ENCODE results near the gene CSNK1G1.

Gene CSNK1G1

DNA sequence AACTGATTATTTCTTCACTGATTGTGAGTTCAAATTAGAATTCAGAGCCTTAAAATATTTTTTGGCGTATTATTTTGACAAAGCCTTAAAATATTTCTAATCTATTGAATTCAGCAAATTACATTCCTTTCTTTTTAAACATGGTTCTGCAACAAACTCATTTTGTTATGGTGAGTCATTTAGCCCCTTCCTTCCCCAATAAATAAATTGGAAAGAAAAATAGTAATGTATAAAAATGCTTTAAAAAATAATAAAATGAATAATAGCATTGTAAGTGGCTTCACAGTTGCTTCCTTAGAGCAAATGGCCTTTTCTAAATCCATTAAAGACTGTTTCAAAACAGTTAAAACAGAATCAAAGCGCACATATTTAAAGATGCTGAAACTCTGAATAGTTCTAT is 12.1 kb downstream of the CSNK1G1 start:
- no peak overlapping the region for H3K4me3 ChIP-seq (ENCODE audit: low read depth, low read length)
- peaks cover 7% of the 10 kb centered on the region for H3K36me3 ChIP-seq
- no peaks in the 10 kb centered on the region for H3K9me3 ChIP-seq
- TF ChIP-seq, protein P1, sequence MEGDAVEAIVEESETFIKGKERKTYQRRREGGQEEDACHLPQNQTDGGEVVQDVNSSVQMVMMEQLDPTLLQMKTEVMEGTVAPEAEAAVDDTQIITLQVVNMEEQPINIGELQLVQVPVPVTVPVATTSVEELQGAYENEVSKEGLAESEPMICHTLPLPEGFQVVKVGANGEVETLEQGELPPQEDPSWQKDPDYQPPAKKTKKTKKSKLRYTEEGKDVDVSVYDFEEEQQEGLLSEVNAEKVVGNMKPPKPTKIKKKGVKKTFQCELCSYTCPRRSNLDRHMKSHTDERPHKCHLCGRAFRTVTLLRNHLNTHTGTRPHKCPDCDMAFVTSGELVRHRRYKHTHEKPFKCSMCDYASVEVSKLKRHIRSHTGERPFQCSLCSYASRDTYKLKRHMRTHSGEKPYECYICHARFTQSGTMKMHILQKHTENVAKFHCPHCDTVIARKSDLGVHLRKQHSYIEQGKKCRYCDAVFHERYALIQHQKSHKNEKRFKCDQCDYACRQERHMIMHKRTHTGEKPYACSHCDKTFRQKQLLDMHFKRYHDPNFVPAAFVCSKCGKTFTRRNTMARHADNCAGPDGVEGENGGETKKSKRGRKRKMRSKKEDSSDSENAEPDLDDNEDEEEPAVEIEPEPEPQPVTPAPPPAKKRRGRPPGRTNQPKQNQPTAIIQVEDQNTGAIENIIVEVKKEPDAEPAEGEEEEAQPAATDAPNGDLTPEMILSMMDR (IDR thresholded peaks at IDR 0.05; ENCODE audit: low read depth, low read length), result no peak
- peaks cover 10% of the 10 kb centered on the region for H3K4me1 ChIP-seq
- H3K27me3 ChIP-seq, result no peaks in the 10 kb centered on the region
- no peak for DNase-seq

DNA sequence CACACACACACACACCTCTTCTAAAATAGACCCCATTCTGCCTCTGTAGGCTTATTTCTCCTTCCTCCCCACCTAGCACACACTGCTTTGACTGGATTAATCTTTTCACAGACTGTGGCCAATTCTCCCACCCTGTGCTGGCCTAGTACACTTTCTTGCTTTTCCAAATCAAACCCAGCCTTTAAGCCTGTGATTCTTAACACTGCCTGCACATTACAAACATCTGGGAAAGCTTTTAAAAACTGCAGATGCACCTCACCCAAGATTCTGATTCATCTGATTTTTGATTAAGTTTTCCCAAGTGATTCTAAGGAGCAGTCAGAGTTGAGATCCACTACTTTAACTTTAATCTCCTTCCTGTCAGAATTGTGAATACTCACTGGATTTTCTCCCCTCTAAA is 12.8 kb downstream of the CSNK1G1 start:
- Histone ChIP-seq H3K4me3 (ENCODE audit: low read depth, low read length) (no peak overlapping the region), H3K4me1 (peaks cover 10% of the 10 kb centered on the region), H3K27me3 (no peaks in the 10 kb centered on the region), H3K36me3 (peaks cover 7% of the 10 kb centered on the region), H3K9me3 (no peaks in the 10 kb centered on the region)
- no peak for DNase-seq
- TF ChIP-seq, protein P1 (IDR thresholded peaks at IDR 0.05; ENCODE audit: low read depth, low read length), result no peak

DNA sequence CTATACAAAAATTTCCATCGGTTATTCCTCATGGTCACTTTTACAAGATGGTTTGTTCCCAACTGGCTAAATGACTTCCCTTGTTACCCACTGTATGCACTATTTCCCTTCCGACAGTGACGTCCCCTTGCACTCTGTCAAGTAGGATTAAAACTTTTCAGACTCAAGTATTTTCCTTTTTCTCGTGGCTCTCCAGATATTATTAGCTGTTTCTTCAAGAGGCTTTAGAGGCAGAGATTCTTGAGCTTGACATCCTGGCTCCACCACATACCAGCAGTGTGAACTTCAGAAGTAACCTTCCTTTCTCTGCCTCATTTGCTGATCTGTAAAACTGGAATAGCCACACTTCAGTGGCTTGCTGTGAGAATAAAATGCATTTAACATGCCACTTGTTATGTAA is 14.0 kb downstream of the CSNK1G1 start:
- peaks cover 10% of the 10 kb centered on the region for H3K4me1 ChIP-seq
- H3K9me3 ChIP-seq, result no peaks in the 10 kb centered on the region
- H3K4me3 ChIP-seq (ENCODE audit: low read depth, low read length), result no peak overlapping the region
- H3K27me3 ChIP-seq, result no peaks in the 10 kb centered on the region
- TF ChIP-seq, protein P1 (IDR thresholded peaks at IDR 0.05; ENCODE audit: low read depth, low read length), result no peak
- H3K36me3 ChIP-seq, result peaks cover 7% of the 10 kb centered on the region
- DNase-seq, result no peak

DNA sequence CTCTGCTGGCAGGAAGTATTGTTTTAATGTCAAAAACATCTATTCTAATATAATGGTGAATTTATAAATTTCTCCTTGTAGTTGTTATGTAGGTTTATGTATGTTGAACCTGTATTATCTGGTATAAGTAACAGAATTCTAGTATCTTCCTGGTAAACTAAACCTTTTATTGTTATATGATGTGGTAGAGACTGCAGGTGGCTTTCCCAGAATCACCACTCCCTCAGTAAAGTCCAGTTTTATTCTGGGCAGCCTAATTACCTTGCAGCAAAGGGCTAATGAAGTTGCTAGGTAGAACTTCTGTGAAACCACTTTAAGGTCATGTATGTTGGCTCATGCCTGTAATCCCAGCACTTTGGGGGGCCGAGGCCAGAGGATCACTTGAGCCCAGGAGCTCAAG is 15.6 kb downstream of the CSNK1G1 start:
- Histone ChIP-seq H3K27me3 (no peaks in the 10 kb centered on the region), H3K9me3 (no peaks in the 10 kb centered on the region), H3K4me1 (peaks cover 10% of the 10 kb centered on the region), H3K36me3 (peaks cover 7% of the 10 kb centered on the region), H3K4me3 (ENCODE audit: low read depth, low read length) (no peak overlapping the region)
- no peak for DNase-seq
- TF ChIP-seq, protein P1 (IDR thresholded peaks at IDR 0.05; ENCODE audit: low read depth, low read length), result no peak

DNA sequence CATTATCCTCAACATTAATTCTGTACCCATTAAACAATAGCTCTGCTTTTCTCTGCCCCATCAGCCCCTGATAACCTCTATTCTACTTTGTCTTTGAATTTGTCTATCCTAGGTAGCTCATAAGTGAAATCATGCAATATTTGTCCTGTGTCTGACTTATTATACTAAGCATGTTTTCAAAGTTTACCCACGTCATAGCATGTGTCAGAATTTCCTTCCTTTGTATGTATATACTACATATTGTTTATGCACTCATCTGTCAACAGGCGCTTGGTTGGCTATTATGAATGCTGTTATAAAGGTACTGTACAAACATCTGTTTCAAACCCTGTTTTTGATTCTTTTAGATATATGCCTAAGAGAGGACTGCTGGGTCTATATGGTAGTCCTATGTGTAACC is 18.2 kb downstream of the CSNK1G1 start:
- DNase-seq, result no peak
- H3K9me3 ChIP-seq, result no peaks in the 10 kb centered on the region
- TF ChIP-seq, protein P1 (IDR thresholded peaks at IDR 0.05; ENCODE audit: low read depth, low read length), result no peak
- peaks cover 7% of the 10 kb centered on the region for H3K36me3 ChIP-seq
- H3K27me3 ChIP-seq, result no peaks in the 10 kb centered on the region
- no peak overlapping the region for H3K4me3 ChIP-seq (ENCODE audit: low read depth, low read length)
- H3K4me1 ChIP-seq, result no peaks in the 10 kb centered on the region

DNA sequence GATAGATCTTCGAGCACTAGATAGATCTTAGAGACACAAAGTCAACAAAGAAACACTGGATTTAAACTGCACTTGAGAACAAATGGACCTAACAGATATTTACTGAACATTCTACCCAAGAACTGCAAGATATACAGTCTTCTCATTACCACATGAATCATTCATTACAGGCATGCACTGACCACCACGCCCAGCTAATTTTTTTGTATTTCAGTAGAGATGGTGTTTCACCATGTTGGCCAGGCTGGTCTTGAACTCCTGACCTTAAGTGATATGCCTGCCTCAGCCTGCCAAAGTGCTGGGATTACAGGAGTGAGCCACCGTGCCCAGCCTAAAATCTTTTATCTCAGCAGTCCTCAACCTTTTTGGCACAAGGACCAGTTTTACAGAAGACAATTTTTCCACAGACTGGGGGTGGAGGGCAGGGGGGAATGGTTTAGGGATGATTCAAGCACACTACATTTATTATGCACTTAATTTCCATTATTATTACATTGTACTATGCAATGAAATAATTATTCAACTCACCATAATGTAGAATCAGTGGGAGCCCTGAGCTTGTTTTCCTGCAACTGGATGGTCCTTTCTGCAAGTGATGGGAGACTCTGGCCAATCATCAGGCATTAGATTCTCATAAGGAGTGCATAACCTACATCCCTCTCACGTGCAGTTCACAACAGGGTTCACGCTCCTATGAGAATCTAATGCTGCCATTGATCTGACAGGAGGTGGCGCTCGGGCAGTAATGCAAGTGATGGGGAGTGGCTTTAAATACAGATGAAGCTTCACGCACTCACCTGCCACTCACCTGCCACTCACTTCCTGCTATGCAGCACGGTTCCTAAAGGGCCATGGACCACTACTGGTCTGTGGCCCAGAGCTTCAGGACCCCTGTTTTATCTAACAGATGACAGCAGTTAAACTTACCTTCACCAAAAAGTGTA is 21.7 kb downstream of the CSNK1G1 start:
- Histone ChIP-seq H3K4me1 (no peaks in the 10 kb centered on the region), H3K4me3 (ENCODE audit: low read depth, low read length) (no peak overlapping the region), H3K36me3 (no peaks in the 10 kb centered on the region), H3K27me3 (no peaks in the 10 kb centered on the region), H3K9me3 (no peaks in the 10 kb centered on the region)
- DNase-seq, result no peak
- TF ChIP-seq, protein P1 (IDR thresholded peaks at IDR 0.05; ENCODE audit: low read depth, low read length), result no peak

Data from BE2C (cell line).